ENCODE measurements around the gene SAMD4B.

The SAMD4B gene

DNA sequence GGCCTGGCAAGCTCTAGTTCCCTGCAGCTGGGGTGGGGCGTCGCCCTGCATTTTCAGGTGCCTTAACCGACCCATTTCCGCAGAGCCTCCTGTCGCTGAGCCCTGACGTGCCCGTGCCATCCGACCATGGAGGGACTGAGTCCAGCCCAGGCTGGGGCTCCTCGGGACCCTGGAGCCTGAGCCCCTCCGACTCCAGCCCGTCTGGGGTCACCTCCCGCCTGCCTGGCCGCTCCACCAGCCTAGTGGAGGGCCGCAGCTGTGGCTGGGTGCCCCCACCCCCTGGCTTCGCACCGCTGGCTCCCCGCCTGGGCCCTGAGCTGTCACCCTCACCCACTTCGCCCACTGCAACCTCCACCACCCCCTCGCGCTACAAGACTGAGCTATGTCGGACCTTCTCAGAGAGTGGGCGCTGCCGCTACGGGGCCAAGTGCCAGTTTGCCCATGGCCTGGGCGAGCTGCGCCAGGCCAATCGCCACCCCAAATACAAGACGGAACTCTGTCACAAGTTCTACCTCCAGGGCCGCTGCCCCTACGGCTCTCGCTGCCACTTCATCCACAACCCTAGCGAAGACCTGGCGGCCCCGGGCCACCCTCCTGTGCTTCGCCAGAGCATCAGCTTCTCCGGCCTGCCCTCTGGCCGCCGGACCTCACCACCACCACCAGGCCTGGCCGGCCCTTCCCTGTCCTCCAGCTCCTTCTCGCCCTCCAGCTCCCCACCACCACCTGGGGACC, 65.6 kb downstream of the SAMD4B start:
- peak in 5 of 56 donors; percentile 6 to 41 (median 14) for DNase-seq

DNA sequence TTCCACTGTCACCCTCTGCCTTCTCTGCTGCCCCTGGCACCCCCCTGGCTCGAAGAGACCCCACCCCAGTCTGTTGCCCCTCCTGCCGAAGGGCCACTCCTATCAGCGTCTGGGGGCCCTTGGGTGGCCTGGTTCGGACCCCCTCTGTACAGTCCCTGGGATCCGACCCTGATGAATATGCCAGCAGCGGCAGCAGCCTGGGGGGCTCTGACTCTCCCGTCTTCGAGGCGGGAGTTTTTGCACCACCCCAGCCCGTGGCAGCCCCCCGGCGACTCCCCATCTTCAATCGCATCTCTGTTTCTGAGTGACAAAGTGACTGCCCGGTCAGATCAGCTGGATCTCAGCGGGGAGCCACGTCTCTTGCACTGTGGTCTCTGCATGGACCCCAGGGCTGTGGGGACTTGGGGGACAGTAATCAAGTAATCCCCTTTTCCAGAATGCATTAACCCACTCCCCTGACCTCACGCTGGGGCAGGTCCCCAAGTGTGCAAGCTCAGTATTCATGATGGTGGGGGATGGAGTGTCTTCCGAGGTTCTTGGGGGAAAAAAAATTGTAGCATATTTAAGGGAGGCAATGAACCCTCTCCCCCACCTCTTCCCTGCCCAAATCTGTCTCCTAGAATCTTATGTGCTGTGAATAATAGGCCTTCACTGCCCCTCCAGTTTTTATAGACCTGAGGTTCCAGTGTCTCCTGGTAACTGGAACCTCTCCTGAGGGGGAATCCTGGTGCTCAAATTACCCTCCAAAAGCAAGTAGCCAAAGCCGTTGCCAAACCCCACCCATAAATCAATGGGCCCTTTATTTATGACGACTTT, 66.4 kb downstream of the SAMD4B start:
- DNase-seq, result peak in 3 of 56 donors; percentile 5 to 54 (median 43)

DNA sequence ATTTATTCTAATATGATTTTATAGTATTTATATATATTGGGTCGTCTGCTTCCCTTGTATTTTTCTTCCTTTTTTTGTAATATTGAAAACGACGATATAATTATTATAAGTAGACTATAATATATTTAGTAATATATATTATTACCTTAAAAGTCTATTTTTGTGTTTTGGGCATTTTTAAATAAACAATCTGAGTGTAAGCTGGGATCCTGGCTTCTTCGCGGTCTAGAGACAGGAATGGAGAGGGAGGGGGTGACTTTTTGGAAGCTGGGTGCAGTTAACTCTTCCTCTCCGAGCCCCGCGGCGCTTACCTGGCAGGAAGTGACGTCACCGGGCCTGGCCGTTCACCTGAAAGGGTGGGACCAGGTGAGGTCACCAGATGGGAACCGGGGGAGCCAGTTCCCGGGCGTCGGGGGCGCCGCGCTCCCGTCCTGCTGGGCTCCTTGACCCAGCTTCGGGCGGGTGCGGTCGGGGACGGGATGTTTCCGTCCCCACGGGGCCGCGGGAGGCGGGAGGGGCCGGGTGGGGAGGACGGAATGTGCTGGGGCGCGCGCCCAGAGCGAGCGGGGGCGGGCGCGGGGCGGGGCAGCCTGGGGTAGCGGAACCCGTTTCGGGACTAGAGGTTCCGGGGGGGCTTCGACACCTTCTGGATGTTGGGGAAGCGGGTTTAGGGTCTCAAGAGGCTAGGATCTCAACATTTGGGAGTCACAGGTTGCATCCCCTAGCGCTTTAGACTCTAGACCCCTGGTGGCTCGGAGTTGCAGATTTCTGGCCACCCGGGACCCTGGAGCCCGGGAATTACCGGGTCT, 67.2 kb downstream of the SAMD4B start:
- peak in 45 of 56 donors; percentile 9 to 80 (median 55) for DNase-seq

GRCh38 chr19:39410017-39410830, 68.0 kb downstream of the SAMD4B start:
- DNase-seq, result peak in 16 of 56 donors; percentile 20 to 67 (median 45)

DNA sequence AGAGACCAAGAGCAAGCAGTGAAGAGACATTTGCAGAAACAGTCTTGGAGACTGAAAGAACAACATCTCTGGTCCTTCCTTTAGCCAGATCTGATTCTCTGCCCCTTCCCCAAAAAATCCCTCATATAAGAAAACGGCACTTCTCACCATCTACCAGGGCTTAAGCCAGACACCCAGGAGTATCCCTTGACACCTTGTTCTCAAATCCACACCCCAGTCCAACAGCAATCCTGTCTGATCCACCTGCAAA, 68.5 kb downstream of the SAMD4B start:
- DNase-seq, result no peak

GRCh38 chr19:39411081-39411831, 69.0 kb downstream of the SAMD4B start:
- peak in 1 of 56 donors; percentile 39 for DNase-seq

DNA sequence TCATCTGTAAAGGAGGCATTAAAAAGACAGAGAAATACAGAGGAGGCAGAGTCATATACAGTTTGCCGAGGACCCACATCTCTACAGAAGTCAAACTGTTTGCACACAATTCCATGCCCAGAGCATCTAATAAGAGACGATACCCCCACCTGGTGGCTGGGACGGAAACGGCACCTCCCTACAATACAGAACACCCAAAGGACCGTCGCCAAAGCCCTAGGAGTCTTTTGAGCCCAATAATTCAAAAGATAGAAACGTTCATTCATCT, 69.5 kb downstream of the SAMD4B start:
- DNase-seq, result peak in 53 of 56 donors; percentile 35 to 93 (median 77)

DNA sequence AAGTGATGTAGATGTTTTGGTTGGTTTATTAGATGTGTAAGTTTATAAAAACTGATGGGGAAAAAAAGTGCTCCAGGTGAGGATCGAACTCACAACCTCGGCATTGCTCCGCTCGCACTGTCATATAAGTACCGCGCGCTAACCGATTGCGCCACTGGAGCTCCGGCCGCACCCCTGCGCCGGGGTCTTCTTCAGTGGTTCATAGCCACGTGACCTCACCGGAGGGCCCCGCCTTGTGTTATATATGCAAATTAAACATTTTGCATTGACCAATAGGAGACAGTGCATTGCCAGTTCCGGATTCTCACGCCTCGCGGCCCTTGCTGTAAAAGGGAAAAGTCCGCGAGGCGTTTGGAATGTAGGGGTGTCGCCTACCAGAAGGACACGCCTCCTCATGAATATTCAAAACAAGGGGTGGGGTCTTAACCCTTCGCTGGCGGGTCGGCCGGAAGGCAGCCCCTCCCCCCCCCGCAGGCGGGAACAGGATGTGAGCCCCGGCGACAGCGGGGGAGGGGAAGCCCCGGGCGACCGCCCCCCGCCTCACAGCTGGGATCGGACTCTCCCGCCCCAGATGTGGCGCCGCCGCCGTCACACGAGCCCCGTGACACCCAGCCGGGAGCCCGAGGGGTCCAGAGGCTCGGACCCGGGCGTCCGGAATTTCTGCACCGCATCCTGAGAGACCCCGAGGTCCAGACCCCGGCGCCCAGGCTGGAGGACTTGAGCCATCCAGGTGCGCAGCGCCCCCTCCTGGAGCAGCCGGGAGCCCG, 70.1 kb downstream of the SAMD4B start, which contains the start of gene PLEKHG2:
PLEKHG2 (plus strand) TSS at position 570 of the 767 bp plus-strand sequence. CDS start 1,418 bp downstream, outside the sequence.
- DNase-seq, result peak; percentile 46 to 98 (median 91)

- DNase-seq, result peak in 4 of 56 donors; percentile 47 to 68 (median 51)
Measured at GRCh38 chr19:39412867-39413271, 70.6 kb downstream of the SAMD4B start.

GRCh38 chr19:39413272-39413910, 71.2 kb downstream of the SAMD4B start:
- DNase-seq, result peak in 3 of 56 donors; percentile 28 to 53 (median 42)

- no peak for DNase-seq
Measured at GRCh38 chr19:39413911-39414608, 71.8 kb downstream of the SAMD4B start.

- no peak for DNase-seq
Measured at GRCh38 chr19:39415111-39416046, 73.2 kb downstream of the SAMD4B start.

DNA sequence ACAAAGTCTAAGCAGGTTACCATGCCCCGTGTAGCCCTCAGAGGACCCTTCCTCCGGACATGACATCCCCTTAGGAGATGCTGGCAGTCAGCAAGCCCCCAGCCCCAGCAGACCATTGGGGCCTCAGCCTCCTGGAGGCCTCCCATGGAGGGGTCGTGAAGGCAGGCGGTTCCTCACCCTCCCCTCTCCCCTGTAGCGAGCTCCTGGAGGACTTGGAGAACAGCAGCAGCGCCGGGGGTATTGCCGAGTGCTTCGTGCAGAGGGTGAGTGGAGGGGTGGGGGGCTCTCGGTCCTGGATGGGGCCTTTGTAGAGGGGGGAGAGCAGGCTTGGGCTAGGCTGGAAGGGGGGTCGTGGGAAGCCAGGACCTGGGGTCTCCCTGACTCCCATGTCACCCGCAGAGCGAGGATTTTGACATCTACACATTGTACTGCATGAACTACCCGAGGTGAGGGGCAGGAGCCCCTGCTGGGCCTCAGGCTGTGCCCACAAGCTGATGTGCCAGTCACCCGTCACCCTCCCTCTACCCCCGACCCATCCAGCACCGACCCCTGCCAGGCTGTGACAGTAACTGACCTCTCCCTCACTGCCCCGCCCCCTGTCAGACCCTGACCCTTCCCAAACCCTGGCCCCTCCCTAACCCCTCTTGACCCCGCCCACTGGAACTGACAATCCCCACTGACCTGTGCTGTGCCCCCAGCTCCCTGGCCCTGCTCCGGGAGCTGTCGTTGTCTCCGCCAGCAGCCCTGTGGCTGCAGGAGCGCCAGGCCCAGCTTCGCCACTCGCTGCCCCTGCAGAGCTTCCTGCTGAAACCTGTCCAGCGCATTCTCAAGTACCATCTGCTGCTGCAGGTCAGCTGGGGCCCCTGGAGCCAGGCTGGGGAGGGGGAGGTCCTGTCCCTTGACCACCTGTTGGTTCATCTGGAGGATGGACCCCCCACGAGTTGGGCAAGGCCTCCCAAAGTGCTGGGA, 74.2 kb downstream of the SAMD4B start:
- no peak for DNase-seq

- no peak for DNase-seq
Measured at GRCh38 chr19:39417463-39418181, 75.4 kb downstream of the SAMD4B start.

DNA sequence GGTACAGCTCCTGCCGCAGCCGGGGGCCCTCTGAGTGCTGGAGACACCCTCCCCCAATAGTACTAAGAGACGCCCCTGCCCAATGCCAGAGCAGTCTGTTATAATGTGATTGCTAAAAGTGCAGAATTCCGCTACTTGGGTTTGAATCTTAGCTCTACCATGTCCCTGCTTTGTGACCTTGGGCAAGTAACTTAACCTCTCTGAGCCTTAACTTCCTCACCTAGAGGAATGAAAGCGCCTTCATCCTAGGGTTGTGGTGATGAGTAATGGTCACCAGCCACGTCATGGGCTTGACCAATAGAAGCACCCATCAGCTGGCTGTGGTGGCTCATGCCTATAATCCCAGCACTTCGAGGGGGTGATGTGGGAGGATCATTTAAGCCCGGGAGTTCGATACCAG, 76.8 kb downstream of the SAMD4B start:
- DNase-seq, result no peak
